Osteoblast (primary cell): Measurements from ENCODE around the gene RBFA. TPM values are rescaled to one million over a fixed set of nuclear protein-coding genes. Genes with fewer than 3 reads are reported as not detected.
A peak's percentile ranks its signal among the peaks of the same experiment; 100 is the strongest.

ENCODE experiments used
- DNase-seq: peaks from one replicate; pipeline ENCODE4 v3.0.0; 2011; ENCODE audit warnings: low spot score, mixed read lengths; ENCODE audit not compliant: insufficient read length; ENCODE audit errors: missing footprints
- H2AFZ ChIP-seq: 2 replicates; pipeline ENCODE4 v1.6.0; 2011; ENCODE audit warnings: mild to moderate bottlenecking, low read length
- H3K27ac ChIP-seq: 2 replicates; pipeline ENCODE4 v1.5.1; 2011; ENCODE audit warnings: mild to moderate bottlenecking, low read depth, low read length, moderate library complexity
- H3K27me3 ChIP-seq: 2 replicates; pipeline ENCODE4 v1.6.0; 2012; ENCODE audit warnings: mild to moderate bottlenecking, control low read depth, inconsistent platforms, low read length, moderate library complexity; ENCODE audit not compliant: insufficient read depth
- H3K36me3 ChIP-seq: 2 replicates; pipeline ENCODE4 v1.5.1; 2011; ENCODE audit warnings: mild to moderate bottlenecking, low read length, control low read depth, moderate library complexity; ENCODE audit not compliant: insufficient read depth
- H3K4me1 ChIP-seq: 2 replicates; pipeline ENCODE4 v1.5.1; 2011; ENCODE audit warnings: mild to moderate bottlenecking, low read length, control low read depth, moderate library complexity; ENCODE audit not compliant: insufficient read depth
- H3K4me2 ChIP-seq: 2 replicates; pipeline ENCODE4 v1.6.0; 2011; ENCODE audit warnings: mild to moderate bottlenecking, low read length; ENCODE audit not compliant: insufficient read depth
- H3K4me3 ChIP-seq: fragments of 200-600 bp; sonication (generic); 3 replicates; pipeline ENCODE4 v1.5.1; 2012; ENCODE audit warnings: mild to moderate bottlenecking, low read length, inconsistent platforms; ENCODE audit not compliant: insufficient read depth
- H3K79me2 ChIP-seq: 2 replicates; pipeline ENCODE4 v1.6.0; 2012; ENCODE audit warnings: mild to moderate bottlenecking, low read length, control low read depth, inconsistent platforms; ENCODE audit not compliant: insufficient read depth
- H3K9me3 ChIP-seq: 2 replicates; pipeline ENCODE4 v1.5.1; 2011; ENCODE audit warnings: low read depth, low read length, control low read depth
- H4K20me1 ChIP-seq: 2 replicates; pipeline ENCODE4 v1.6.0; 2012; ENCODE audit warnings: mild to moderate bottlenecking, low read length, control low read depth; ENCODE audit not compliant: insufficient read depth
- CTCF ChIP-seq: IDR thresholded peaks from 2 replicates; pipeline ENCODE4 v1.5.1; 2011; ENCODE audit warnings: mild to moderate bottlenecking, low read depth, low read length, moderate library complexity; ENCODE audit errors: extremely low read depth
- total RNA-seq: library from RNA; depleted of rRNA; stranded (reverse); fragments of >200 nt; gene quantifications from 2 replicates; pipeline ENCODE4 v1.2.3, GENCODE V29; 2012

RBFA gene
- total RNA-seq, 1 donor = 29.0 TPM

DNA sequence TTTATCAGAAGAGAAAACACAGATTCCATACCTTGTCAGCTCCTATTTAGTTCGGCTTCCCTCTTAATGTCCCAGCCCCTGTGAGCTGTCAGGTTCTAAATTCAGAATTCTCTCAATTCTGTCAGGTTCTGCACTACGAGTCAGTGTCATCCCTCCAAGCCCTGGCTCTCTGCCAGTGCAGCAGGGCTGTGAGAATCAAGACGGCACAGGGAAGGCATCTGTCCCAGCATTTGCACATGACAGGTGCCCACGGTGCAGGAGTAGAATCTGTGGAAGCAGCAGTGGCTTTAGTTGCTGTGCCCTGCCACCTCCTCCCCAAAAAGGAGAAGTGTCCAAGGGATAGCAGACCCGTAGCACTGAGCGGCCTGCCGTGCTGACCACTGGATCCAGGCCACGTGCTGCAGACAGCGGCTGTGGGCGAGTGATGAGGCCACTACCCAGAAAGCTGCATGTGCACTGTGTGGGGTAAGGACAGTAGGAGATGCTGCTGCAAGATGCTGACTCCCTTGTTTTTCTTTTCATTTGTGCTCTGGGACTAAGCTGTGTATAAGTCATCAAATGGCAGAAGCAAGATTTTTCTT, 12.8 kb downstream of the RBFA start:
- DNase-seq = peak; percentile 47
- Histone ChIP-seq H3K4me3 (no peak overlapping the region), H3K36me3 (peaks cover 9% of the 10 kb centered on the region), H3K27me3 (no peaks in the 10 kb centered on the region), H2AFZ (no peak overlapping the region), H3K4me1 (no peaks in the 10 kb centered on the region), H3K27ac (no peak overlapping the region), H3K4me2 (no peak overlapping the region), H3K9me3 (no peaks in the 10 kb centered on the region), H4K20me1 (no peaks in the 10 kb centered on the region), H3K79me2 (no peaks in the 10 kb centered on the region)
- TF ChIP-seq CTCF = no peak

DNA sequence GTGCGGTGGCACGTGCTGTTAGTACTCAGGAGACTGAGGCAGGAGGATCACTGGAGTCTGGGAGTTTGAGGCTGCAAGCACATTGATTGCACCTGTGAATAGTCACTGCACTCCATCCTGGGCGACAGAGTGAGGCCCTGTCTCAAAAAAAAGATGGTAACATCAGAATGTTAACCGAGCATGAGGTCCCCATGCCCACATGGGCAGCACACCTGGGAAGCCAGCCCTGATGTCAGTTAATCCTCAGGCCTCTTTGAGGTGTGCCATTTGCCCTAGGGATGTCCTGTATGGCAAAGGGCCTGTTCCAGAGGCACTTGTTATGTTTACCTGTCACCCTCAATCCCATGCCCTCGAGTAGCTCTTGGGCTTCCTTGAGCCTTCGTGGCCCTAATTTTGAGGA, 16.6 kb downstream of the RBFA start:
- Histone ChIP-seq H3K9me3 (no peaks in the 10 kb centered on the region), H2AFZ (no peak overlapping the region), H3K79me2 (no peaks in the 10 kb centered on the region), H3K27me3 (no peaks in the 10 kb centered on the region), H3K4me2 (no peak overlapping the region), H4K20me1 (no peaks in the 10 kb centered on the region), H3K4me1 (no peaks in the 10 kb centered on the region), H3K27ac (no peak overlapping the region), H3K36me3 (peaks cover 9% of the 10 kb centered on the region), H3K4me3 (no peak overlapping the region)
- TF ChIP-seq CTCF = no peak
- peak; percentile 26 for DNase-seq

GRCh38 chr18:80056095-80056494, 21.9 kb downstream of the RBFA start:
- DNase-seq = no peak
- Histone ChIP-seq H3K4me2 (no peak overlapping the region), H3K9me3 (no peaks in the 10 kb centered on the region), H2AFZ (no peak overlapping the region), H3K4me3 (no peak overlapping the region), H3K27ac (no peak overlapping the region), H3K4me1 (no peaks in the 10 kb centered on the region), H4K20me1 (no peaks in the 10 kb centered on the region), H3K79me2 (no peaks in the 10 kb centered on the region), H3K36me3 (peaks cover 4% of the 10 kb centered on the region), H3K27me3 (no peaks in the 10 kb centered on the region)
- no peak for TF ChIP-seq CTCF

DNA sequence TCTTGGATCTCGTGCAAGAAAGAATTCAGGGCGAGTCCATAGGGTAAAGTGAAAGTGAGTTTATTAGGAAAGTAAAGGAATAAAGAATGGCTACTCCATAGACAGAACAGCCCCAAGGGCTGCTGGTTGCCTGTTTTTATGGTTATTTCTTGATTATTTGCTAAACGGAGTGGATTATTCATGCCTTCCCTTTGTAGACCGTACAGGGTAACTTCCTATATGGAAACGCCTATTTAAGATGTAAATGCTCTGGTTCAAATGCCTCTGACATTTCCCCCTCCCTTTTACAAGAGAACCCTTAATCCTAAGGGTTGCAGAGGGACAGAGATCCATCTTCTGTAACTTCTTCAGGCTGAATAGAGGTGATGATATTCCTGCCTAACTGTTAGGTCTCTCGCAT, 25.7 kb downstream of the RBFA start:
- Histone ChIP-seq H3K27me3 (no peaks in the 10 kb centered on the region), H3K4me1 (no peaks in the 10 kb centered on the region), H3K4me2 (no peak overlapping the region), H3K9me3 (no peaks in the 10 kb centered on the region), H3K79me2 (no peaks in the 10 kb centered on the region), H3K4me3 (no peak overlapping the region), H3K36me3 (no peaks in the 10 kb centered on the region), H4K20me1 (no peaks in the 10 kb centered on the region), H3K27ac (no peak overlapping the region), H2AFZ (no peak overlapping the region)
- no peak for DNase-seq
- no peak for TF ChIP-seq CTCF
